GM21723 (cell line): Measurements from ENCODE around the gene TRMT2A.

ENCODE experiments used
- ATAC-seq: cut with Tn5 transposase; IDR thresholded peaks from one replicate; pipeline ENCODE4 v1.9.1; 2021; ENCODE audit warnings: mild to moderate bottlenecking, moderate library complexity; ENCODE audit not compliant: unreplicated experiment

Gene TRMT2A

DNA sequence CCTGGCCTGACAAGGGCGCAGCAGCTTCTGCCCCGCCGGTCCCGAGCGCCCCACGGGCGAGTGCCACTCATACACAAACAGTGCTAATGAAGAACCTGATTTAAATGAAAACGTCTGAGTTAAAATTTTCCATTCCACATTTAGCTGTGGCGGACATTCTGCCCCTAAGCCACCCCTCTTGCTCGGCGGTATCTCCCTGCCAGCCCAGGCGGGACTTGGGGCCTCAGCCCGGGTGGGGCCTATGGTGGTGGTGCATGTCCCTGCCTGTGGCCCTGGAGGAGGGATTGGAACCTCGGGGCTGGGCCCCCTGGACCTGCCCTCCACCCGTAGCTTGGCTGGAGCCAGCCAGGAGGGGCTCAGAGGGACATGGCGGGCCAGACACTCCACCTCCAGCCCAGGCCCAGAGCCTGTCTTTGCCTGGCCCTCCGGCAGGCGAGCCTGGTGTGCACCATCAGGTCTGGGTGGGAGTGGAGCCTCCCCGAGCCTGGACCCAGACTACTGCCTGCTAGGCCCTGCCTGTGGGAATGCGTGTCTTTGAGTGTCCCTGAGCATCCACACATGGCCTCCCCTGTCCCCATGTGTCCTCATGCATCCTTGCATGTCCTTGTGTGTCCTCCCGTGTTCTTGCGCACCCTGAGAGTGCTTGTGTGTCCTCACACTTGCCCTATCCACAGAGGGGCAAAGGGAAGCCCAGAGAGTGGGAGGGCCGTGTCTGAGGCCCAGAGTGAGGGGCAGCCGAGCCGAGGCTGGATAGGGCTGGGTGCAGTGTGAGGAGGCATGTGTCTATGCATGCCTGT is 19.0 kb upstream of the TRMT2A start:
- ATAC-seq, result no peak

GRCh38 chr22:20135265-20135664 is 18.2 kb upstream of the TRMT2A start:
- ATAC-seq, result no peak

GRCh38 chr22:20133930-20134549 is 17.0 kb upstream of the TRMT2A start:
- ATAC-seq, result no peak

DNA sequence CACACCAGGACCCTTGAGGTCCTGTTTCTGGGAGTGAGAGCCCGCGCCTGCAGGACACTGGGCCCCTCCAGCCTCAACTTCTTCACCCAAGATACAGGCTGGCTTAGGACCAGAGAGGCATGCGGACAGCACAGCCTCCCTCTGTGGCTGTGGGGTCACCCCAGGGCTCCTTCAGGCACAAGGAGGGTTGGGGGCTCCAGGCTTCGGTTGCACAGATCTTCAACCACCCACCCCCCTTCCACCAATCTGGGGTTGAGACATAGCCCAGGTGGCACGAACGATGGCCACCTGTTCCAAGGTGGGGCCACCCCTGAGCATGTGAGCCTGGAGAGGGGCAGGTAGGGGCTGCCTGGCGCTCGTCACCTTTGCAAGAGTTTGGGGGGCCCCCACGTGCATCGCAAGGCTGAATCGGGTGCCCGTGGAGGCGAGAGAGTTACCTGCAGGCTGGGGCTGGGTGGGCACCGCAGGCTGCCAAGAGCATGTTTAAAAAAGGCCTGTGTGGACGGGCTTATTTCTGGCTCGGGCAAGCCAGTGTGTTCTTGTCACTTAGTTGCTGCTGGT is 15.7 kb upstream of the TRMT2A start:
- ATAC-seq, result no peak

DNA sequence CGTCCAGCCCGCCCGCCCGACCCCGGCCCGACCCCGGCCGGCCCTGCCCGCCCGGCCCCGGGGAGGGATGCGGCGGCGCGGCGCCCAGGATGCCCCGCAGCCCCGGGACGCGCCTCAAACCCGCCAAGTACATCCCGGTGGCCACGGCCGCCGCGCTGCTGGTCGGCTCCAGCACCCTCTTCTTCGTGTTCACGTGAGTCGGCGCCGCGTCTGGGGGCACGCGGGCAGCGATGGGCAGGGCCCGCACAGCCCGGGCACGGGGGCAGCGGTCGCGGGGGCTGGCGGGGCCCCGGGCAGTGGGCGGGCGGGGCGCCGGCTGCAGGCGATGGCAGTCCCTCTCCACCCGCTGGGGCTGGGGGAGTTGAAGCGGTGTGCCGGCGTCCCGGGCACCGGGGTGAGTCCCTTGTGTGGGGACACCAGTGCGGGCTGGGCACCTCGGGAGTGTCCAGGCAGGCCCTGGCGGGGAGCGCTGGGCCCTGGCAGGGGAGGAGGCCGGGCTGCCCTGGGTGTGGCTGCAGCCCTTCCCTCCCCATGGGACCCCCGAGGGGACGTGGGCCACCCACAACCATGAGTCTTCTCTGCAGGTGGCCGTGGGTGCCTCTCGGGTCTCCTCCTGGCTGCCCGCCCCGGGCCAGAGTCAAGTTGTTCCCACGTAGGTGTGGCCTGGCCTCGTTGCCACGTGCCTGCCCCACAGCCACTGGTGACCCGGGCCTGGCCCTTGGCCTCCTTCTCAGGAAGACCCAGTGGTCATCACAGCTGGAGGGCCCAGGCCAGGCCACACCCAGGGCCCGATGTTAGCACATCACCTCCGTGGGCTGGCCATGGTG is 15.0 kb upstream of the TRMT2A start:
- peak; percentile 3 for ATAC-seq

- peak; percentile 50 for ATAC-seq
These were observed 14.5 kb upstream of the TRMT2A start, which contains the start of gene ZDHHC8 for GRCh38 chr22:20131597-20131858. Gene ZDHHC8 (plus strand): TSS chr22:20131804. CDS start chr22:20131948, 144 bp downstream.

GRCh38 chr22:20130731-20131596 is 13.9 kb upstream of the TRMT2A start:
- ATAC-seq, result peak; percentile 49

DNA sequence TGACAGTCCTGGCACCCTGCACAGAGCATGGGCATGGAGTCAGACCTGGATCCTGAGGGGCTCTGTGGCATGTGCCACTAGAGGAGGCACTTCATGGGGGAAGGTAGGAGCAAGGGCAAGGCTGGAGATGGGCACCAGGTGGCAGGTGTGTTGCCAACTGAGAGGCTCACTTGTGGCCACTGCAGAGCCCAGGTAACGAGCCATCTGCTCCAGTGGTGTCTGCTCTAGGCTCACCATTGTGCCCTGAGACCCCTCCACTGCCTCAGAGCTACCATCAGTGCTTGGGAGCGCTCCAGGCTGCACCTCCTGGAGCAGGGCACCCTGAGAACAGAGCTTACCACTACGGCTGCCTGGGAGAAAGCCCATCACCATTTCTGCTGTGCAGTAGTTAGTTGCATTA is 13.3 kb upstream of the TRMT2A start:
- ATAC-seq, result no peak

- no peak for ATAC-seq
These were observed 12.7 kb upstream of the TRMT2A start for GRCh38 chr22:20129747-20130014.

DNA sequence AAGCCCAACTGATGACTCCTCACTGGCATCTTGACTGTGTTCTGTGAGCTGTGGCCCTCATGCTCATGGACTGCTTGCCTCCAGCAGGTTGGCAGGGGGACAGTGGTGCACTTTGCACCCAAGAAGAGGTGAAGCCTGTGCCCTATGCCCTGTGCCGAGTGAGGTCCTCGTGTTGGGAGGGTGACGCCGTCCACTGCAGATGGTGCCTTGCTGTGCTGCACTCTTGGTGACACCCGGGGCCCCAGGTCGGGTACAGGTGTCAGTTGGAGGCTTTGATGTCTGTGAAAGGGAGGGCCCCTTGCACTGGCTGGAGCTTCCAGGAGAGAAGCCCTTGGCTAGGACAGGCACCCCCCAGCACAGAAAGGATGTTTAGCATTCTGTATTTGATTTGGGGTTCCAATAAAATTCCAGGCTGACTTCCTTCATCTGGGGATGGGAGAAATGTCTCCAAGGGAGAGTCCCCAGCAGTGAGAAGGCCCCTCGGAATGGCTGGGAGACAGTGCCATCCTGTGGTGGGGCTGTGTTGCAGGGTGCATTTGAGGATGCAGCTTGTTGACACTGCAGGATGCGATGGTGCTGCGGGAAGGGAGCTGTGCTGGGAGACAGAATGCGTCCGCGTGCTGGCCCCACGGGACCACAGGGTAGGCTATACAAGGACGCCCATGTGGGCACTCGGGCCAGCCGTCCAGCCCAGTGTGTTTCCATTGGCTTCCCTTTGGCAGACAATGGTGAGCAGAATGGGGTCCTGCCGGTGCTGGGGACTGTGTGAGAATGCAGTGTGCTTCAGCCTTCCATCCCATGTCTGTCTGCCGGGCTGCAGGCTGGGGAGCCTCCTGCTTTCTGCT is 12.1 kb upstream of the TRMT2A start:
- no peak for ATAC-seq

GRCh38 chr22:20128619-20128901 is 11.5 kb upstream of the TRMT2A start:
- no peak for ATAC-seq

GRCh38 chr22:20127869-20128618 is 11.0 kb upstream of the TRMT2A start:
- ATAC-seq, result no peak

DNA sequence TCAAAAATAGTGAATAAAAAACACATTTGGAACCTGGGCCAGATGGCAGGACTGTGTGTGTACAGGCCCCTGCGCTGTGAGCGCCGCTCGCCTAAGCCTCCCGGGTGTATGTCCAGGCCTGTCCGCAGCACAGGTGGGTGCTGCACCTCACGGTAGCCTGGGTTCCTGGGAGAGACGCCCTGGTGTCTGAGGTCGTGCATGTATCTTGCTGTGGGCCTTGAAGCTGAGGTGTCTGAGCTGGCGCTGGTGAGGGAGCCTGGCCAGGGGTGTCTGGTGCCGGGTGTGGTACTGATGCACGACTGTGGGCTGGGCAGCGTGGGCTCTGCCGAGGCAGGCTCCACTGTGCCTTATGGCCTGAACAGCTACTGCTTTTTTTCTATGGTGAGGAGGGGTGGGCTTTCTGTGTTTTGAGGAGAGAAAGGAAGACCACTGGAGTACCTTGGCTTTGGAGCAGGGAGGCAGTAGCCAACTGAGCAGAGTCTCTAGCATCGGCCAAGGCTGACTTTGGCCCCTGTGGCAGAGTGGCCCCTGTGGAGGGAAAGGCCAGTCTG is 10.4 kb upstream of the TRMT2A start:
- no peak for ATAC-seq

DNA sequence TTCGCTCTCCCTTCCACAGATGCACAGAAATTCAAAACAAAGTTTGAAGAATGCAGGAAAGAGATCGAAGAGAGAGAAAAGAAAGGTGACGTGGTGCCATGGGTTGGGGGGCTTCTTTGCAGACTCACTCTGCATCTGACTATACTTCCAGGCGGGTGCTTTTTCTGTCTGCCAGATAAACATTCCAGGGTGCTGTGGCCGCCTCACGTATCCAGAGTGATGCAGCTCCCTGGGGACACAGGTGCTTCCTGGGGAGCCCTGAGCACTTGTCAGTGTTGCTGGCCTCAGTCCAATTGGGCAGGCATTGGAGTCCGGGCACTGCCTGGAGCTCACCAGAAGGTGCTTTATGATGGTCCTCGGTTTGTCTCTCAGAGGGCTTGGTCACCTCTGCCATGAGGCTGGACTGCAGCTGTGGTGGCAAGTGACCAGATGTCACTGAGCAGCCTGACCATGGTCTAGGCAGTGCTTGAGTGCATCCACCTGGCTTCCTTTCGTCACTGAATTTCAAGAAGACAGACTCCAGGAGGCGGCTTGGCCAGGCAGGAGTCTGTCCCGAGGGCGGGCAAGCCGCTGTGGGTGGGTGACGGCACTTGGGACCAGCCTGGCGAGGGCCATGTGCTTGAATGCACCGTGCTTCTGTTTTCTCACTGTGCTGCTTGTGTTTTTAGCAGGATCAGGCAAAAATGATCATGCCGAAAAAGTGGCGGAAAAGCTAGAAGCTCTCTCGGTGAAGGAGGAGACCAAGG is 9.4 kb upstream of the TRMT2A start:
- ATAC-seq, result no peak

- no peak for ATAC-seq
These were observed 8.5 kb upstream of the TRMT2A start for GRCh38 chr22:20125201-20126174.

DNA sequence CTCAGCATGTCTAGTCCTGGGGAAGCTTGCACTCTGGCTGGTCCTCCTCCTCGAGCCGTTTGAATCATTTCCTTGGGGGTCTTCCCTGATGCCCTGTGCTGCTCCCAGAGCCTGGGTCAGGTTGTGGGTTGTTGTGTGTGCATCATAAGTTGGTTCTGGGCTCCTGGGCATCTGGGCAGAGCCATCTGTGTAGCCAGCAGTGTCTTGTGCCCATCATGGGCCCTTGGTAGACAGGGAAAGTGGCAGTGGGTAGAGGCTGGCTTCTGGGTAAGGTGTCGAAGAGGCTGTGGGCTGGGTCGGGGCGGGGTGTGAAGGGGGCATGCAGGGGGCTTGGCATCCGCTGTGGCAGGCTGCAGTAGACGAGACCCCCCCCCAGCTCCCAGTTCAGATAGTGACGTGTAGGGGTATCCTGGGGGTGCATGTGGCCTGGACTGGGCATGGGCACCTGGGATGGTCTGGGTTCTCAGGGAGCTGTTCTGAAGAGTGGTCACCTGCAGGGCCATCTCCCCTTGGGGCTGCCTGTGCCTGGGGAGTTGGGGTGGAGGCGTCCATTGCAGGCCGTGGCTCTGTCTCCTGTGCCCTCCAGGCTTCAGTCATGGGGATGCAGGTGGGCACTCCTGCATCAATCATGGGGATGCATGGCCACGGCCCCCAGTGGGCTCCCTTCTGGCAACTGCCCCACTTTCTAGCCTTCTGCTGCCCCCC is 7.2 kb upstream of the TRMT2A start:
- ATAC-seq, result no peak
